HG03066 (cell line): ENCODE data around the gene SHISA9.

Source experiments
- ATAC-seq: cut with Tn5 transposase; IDR thresholded peaks from one replicate; pipeline ENCODE4 v1.9.1; 2021; ENCODE audit warnings: low read depth; ENCODE audit not compliant: unreplicated experiment

The SHISA9 gene

GRCh38 chr16:13155377-13155776 is 254.0 kb downstream of the SHISA9 start:
- ATAC-seq = no peak

GRCh38 chr16:13155780-13156179 is 254.4 kb downstream of the SHISA9 start:
- ATAC-seq = no peak

- no peak for ATAC-seq
Observed at GRCh38 chr16:13157082-13157481, 255.7 kb downstream of the SHISA9 start.

- ATAC-seq = no peak
Observed at GRCh38 chr16:13158427-13158826, 257.0 kb downstream of the SHISA9 start.

- no peak for ATAC-seq
Observed at GRCh38 chr16:13165024-13165423, 263.6 kb downstream of the SHISA9 start.

- ATAC-seq = no peak
Observed at GRCh38 chr16:13168091-13168572, 266.7 kb downstream of the SHISA9 start.

GRCh38 chr16:13171313-13171712 is 269.9 kb downstream of the SHISA9 start:
- ATAC-seq = no peak

- ATAC-seq = no peak
Observed at GRCh38 chr16:13176711-13177110, 275.3 kb downstream of the SHISA9 start.

GRCh38 chr16:13178318-13178717 is 276.9 kb downstream of the SHISA9 start:
- no peak for ATAC-seq

- ATAC-seq = no peak
Observed at GRCh38 chr16:13181432-13181831, 280.0 kb downstream of the SHISA9 start.

- ATAC-seq = no peak
Observed at GRCh38 chr16:13186813-13187212, 285.4 kb downstream of the SHISA9 start.

- no peak for ATAC-seq
Observed at GRCh38 chr16:13189250-13189649, 287.9 kb downstream of the SHISA9 start.

- ATAC-seq = no peak
Observed at GRCh38 chr16:13193721-13194120, 292.3 kb downstream of the SHISA9 start.

GRCh38 chr16:13194766-13195165 is 293.4 kb downstream of the SHISA9 start:
- no peak for ATAC-seq

- ATAC-seq = no peak
Observed at GRCh38 chr16:13203725-13204124, 302.3 kb downstream of the SHISA9 start.

GRCh38 chr16:13205352-13205751 is 304.0 kb downstream of the SHISA9 start:
- ATAC-seq = no peak

GRCh38 chr16:13206606-13207005 is 305.2 kb downstream of the SHISA9 start:
- no peak for ATAC-seq

GRCh38 chr16:13207151-13207550 is 305.8 kb downstream of the SHISA9 start:
- no peak for ATAC-seq

- no peak for ATAC-seq
Observed at GRCh38 chr16:13223666-13224065, 322.3 kb downstream of the SHISA9 start.

- no peak for ATAC-seq
Observed at GRCh38 chr16:13229039-13229438, 327.6 kb downstream of the SHISA9 start.

GRCh38 chr16:13231365-13231764 is 330.0 kb downstream of the SHISA9 start:
- no peak for ATAC-seq

- ATAC-seq = no peak
Observed at GRCh38 chr16:13234999-13235398, 333.6 kb downstream of the SHISA9 start.

GRCh38 chr16:13236308-13236707 is 334.9 kb downstream of the SHISA9 start:
- no peak for ATAC-seq
